Suppressor macrophage treated with lipopolysaccharide for 4 hours (primary cell): ENCODE measurements around the gene CKS1B.

Source experiments
- DNase-seq: peaks from one replicate; pipeline ENCODE4 v3.0.0-alpha.2; 2020

Gene CKS1B

DNA sequence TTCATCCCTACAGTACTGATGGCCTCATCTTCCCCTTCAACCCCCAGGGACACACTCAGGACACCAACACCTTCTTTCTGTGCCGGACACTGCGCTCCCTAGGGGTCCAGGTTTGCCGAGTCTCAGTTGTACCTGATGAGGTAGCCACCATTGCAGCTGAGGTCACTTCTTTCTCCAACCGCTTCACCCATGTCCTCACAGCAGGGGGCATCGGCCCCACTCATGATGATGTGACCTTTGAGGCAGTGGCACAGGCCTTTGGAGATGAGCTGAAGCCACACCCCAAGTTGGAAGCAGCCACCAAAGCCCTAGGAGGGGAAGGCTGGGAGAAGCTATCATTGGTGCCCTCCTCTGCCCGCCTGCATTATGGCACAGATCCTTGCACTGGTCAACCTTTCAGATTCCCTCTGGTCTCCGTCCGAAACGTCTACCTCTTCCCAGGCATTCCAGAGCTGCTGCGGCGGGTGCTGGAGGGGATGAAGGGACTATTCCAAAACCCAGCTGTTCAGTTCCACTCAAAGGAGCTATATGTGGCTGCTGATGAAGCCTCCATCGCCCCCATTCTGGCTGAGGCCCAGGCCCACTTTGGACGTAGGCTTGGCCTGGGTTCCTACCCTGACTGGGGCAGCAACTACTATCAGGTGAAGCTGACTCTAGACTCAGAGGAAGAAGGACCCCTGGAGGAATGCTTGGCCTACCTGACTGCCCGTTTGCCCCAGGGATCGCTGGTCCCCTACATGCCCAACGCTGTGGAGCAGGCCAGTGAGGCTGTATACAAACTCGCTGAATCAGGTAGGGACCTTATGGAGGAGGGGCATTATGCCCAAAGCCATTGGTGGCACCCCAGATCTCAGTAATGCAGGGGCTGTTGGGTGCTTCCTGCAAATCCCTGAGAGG is 13.8 kb downstream of the CKS1B start:
- DNase-seq: no peak

GRCh38 chr1:154989195-154989860 is 14.8 kb downstream of the CKS1B start:
- no peak for DNase-seq

GRCh38 chr1:154990276-154990675 is 15.8 kb downstream of the CKS1B start:
- no peak for DNase-seq

DNA sequence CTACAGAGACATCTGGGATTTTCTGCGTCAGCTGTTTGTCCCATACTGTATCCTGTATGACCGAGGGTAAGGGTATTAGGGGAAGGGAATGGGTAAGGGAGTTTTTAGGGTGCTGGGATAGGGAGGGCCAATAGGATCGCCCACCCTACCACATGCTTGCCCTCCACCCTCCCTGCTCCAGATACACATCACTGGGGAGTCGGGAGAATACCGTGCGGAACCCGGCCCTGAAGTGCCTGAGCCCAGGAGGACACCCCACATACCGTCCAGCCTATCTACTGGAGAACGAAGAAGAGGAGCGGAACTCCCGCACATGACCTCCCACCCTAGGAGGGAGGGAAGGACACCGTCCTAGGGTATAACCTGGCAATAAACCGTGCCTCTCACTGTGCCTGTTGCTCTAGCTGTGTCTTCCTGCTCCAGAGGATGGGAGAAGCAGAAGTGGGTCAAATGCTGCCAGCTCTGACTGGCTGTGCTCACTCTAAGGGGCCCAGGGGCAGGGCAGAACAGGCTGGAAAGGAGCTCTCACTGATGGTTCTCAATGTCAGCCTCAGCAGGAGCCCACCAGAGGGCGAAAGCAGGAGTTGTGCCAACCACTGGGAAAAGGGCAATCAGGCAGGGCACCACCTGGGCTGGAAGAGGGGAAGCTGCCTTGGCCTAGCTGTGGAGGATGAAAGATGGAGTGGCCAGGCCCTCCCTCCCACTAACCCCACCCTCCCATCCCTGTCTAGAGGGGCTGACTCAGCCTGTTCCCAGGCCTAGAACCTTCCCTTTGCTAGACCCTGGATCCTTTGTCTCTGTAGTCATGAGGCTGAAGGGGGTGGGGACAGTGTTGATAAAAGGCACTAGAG is 18.5 kb downstream of the CKS1B start:
- DNase-seq: no peak

- no peak for DNase-seq
These were observed 19.2 kb downstream of the CKS1B start, which contains the start of gene LENEP for GRCh38 chr1:154993572-154994268. Gene LENEP, plus strand, starts transcription at chr1:154993586. Its CDS starts 22 bp downstream, at chr1:154993608.

GRCh38 chr1:154994269-154994587 is 19.7 kb downstream of the CKS1B start:
- DNase-seq: no peak

- DNase-seq: no peak
These were observed 20.1 kb downstream of the CKS1B start for GRCh38 chr1:154994591-154994990.

DNA sequence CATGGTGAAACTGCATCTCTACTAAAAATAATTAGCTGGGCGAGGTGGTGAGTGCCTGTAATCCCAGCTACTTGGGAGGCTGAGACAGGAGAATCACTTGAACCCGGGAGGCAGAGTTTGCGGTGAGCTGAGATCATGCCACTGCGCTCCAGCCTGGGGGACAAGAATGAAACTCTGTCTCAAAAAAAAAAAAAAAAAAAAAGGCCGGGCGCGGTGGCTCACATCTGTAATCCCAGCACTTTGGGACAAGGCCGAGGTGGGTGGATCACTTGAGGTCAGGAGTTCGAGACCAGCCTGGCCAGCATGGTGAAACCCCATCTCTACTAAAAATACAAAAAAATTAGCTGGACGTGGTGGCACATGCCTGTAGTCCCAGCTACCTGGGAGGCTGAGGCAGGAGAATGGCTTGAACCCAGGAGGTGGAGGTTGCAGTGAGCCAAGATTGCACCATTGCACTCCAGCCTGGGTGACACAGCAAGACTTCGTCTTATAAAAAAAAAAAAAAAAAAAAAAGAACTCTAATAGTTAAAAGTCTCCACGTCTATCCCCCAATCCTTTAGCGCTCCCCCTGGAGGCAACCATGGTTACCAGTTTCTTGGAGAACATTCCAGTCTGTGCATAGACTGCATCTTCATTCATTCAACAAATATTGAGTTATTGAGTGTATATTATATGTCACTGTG is 21.0 kb downstream of the CKS1B start:
- peak; percentile 72 for DNase-seq

- DNase-seq: no peak
These were observed 22.7 kb downstream of the CKS1B start for GRCh38 chr1:154996966-154997701.

- no peak for DNase-seq
These were observed 23.8 kb downstream of the CKS1B start for GRCh38 chr1:154998201-154998780.

DNA sequence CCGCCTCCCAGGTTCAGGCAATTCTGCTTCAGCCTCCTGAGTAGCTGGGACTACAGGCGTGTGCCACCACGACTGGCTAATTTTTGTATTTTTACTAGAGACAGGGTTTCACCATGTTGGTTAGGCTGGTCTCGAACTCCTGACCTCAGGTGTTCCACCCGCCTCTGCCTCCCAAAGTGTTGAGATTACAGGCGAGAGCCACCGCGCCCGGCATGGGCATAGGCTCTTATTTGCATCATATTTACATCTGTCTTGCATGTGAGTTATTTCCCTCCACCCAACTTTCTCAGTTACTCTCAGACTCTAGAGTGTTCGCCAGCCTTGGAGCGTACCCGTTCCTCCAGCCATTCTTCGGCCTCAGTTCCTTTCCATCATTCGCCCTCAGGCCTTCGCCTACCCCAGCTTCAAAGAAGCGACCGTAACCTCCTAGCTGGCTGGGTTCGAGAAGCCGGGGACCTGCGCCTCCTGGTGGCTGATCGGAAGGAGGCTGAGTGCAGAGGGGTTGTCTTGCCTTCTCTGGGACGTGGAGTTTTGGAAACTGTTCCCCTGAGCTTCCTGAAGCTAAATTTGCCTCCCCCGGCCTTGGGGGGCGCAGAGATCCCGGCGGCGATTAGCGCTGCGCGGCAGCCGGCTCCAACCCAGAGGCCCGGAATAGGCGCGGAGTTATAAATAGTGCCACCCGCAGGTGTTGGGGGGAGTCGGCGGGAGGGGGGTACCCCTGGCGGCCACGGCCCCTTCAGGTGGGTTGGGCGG is 24.5 kb downstream of the CKS1B start:
- DNase-seq: peak; percentile 74

GRCh38 chr1:154999571-155000410 is 25.3 kb downstream of the CKS1B start:
- DNase-seq: no peak

GRCh38 chr1:155000411-155000725 is 25.9 kb downstream of the CKS1B start:
- no peak for DNase-seq

GRCh38 chr1:155000726-155001424 is 26.4 kb downstream of the CKS1B start:
- peak; percentile 70 for DNase-seq

DNA sequence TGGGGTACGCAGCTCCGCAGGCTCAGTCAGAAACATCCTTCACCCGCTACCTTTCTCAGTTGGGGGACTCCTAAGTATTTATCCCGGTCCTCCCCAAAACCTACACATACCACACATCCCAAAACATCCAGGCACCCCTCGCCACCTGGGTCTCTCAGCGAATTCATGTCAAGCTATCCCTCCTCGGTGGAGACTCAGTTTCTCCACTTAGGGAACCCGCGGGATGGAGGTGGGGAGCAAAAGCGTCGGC is 26.9 kb downstream of the CKS1B start:
- DNase-seq: no peak

DNA sequence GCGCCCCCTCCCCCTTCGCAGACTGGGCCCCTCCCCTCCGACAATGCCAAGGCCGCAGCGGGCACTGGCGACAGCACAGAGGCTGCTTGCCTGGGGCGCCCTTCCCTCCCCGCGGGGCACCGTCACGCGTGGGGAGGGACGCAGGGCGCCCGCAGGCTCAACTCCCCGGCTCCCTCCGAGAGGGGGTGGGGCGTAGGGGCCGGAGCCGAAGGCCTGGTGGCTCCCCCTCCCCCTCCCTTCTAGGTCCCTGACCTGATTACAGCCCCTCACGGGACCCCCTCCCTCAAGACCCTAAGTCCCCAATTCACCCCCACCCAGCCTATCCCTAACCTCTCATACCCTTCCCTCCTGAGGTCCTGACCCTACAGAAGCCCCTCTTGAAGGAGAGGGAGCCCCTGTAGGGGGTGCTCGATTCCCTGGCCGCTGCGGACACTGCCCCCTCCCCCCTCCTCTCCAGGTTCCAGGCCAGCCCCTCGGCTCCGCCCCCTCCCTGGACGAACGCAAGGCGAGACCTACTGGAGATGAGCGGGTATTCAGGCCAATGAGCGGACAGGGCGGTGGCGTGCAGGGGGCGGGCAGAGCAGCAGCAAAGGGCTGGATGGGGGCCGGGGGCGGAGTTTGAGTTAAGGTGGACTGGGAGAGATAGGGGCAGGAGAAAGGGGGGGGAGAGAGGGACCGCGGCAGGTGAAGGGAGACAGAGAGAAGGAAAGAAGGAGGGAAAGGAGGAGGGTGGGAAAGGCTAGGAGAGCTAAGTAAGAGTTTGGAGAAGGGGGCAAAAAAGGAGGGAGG is 27.4 kb downstream of the CKS1B start:
- DNase-seq: peak; percentile 99

GRCh38 chr1:155002464-155003226 is 28.2 kb downstream of the CKS1B start, which contains the start of gene ZBTB7B:
Gene ZBTB7B, plus strand, starts transcription at chr1:155002802. Its CDS starts 11,859 bp downstream, at chr1:155014661.
- peak; percentile 56 for DNase-seq
